Caco-2 (cell line): ENCODE measurements around the gene DNALI1. TPM values are rescaled to one million over a fixed set of nuclear protein-coding genes. Genes with fewer than 3 reads are reported as not detected.
A peak's percentile ranks its signal among the peaks of the same experiment; 100 is the strongest.

Source experiments
- BruUV-seq: library from RNA; stranded (reverse); fragments of 400-500 nt; replicated peaks from 2 replicates; lab custom pipeline; 2021; lab: Mats Ljungman, UMichigan
- CTCF ChIA-PET: fragments of 300-600 bp; sonication (Branson Sonifier 250); formaldehyde crosslinking; loops from one replicate; lab custom pipeline; 2022; ENCODE audit warnings: antibody characterized with exemption; lab: Charles Lee
- POLR2A ChIA-PET: fragments of 300-600 bp; sonication (Branson Sonifier 250); formaldehyde crosslinking; loops from one replicate; lab custom pipeline; 2022; ENCODE audit warnings: antibody characterized with exemption; lab: Charles Lee
- DNase-seq, 2 experiments: peaks; one replicate each; pipeline versions ENCODE4 v3.0.0 to v3.0.0-alpha.2; 2020 to 2022
- H3K27me3 ChIP-seq: replicated peaks from 2 replicates; pipeline ENCODE4 v1.6.0; 2011; ENCODE audit warnings: low read length; ENCODE audit not compliant: control insufficient read depth, insufficient read depth
- H3K36me3 ChIP-seq: 2 replicates; pipeline ENCODE4 v1.5.1; 2011; ENCODE audit warnings: low read length; ENCODE audit not compliant: control insufficient read depth, insufficient read depth
- H3K4me1 ChIP-seq: fragments of 250-450 bp; sonication (Bioruptor Pico); 2 replicates; pipeline ENCODE4 v1.5.1; 2020; ENCODE audit warnings: mild to moderate bottlenecking
- H3K4me3 ChIP-seq: 2 replicates; pipeline ENCODE4 v1.5.1; 2011; ENCODE audit warnings: low read depth, mild to moderate bottlenecking, control low read depth, low read length
- H3K9me3 ChIP-seq: fragments of 250-450 bp; sonication (Bioruptor Pico); 2 replicates; pipeline ENCODE4 v1.5.1; 2020; ENCODE audit warnings: mild to moderate bottlenecking, moderate library complexity
- H3K27ac Mint-ChIP-seq: one replicate; pipeline ENCODE4 v1.8.0; 2022; ENCODE audit warnings: mixed read lengths; ENCODE audit not compliant: unreplicated experiment
- H3K27me3 Mint-ChIP-seq: one replicate; pipeline ENCODE4 v1.8.0; 2022; ENCODE audit warnings: mixed read lengths; ENCODE audit not compliant: insufficient read depth, unreplicated experiment
- H3K36me3 Mint-ChIP-seq: one replicate; pipeline ENCODE4 v1.8.0; 2022; ENCODE audit warnings: mild to moderate bottlenecking, mixed read lengths; ENCODE audit not compliant: insufficient read depth, unreplicated experiment
- H3K4me1 Mint-ChIP-seq: one replicate; pipeline ENCODE4 v1.8.0; 2022; ENCODE audit warnings: low read depth, mixed read lengths; ENCODE audit not compliant: unreplicated experiment
- H3K4me3 Mint-ChIP-seq: one replicate; pipeline ENCODE4 v1.8.0; 2022; ENCODE audit warnings: mild to moderate bottlenecking, moderate library complexity, mixed read lengths; ENCODE audit not compliant: unreplicated experiment
- H3K9me3 Mint-ChIP-seq: one replicate; pipeline ENCODE4 v1.8.0; 2022; ENCODE audit warnings: mixed read lengths; ENCODE audit not compliant: unreplicated experiment
- intact Hi-C: fragments of 100-400 bp; cut with micrococcal nuclease; formaldehyde crosslinking; loops from one replicate; pipeline ENCODE4 v1.10.0; 2022; ENCODE audit not compliant: unreplicated experiment
- total RNA-seq: library from RNA; stranded (reverse); gene quantifications from 2 replicates; pipeline ENCODE4 v1.2.3, GENCODE V29; 2022
- TF ChIP-seq, protein P1 (sequence below), 2 experiments: fragments of 200-600 bp in 1 of 2; IDR thresholded peaks; 1 replicate in 1 of 2; 2 replicates in 1 of 2; pipeline versions ENCODE4 v1.5.1 to v1.8.0; 2011 to 2022; ENCODE audit warnings: antibody characterized with exemption in 1 of 2, control low read depth in 1 of 2, inconsistent platforms in 1 of 2, low read depth in 1 of 2, low read length in 1 of 2, mild to moderate bottlenecking in 1 of 2, moderate library complexity in 1 of 2; ENCODE audit not compliant: insufficient read depth in 1 of 2, severe bottlenecking in 1 of 2, unreplicated experiment in 1 of 2

The DNALI1 gene
- total RNA-seq, 1 experiment from 2014 or later: 0.27 TPM

DNA sequence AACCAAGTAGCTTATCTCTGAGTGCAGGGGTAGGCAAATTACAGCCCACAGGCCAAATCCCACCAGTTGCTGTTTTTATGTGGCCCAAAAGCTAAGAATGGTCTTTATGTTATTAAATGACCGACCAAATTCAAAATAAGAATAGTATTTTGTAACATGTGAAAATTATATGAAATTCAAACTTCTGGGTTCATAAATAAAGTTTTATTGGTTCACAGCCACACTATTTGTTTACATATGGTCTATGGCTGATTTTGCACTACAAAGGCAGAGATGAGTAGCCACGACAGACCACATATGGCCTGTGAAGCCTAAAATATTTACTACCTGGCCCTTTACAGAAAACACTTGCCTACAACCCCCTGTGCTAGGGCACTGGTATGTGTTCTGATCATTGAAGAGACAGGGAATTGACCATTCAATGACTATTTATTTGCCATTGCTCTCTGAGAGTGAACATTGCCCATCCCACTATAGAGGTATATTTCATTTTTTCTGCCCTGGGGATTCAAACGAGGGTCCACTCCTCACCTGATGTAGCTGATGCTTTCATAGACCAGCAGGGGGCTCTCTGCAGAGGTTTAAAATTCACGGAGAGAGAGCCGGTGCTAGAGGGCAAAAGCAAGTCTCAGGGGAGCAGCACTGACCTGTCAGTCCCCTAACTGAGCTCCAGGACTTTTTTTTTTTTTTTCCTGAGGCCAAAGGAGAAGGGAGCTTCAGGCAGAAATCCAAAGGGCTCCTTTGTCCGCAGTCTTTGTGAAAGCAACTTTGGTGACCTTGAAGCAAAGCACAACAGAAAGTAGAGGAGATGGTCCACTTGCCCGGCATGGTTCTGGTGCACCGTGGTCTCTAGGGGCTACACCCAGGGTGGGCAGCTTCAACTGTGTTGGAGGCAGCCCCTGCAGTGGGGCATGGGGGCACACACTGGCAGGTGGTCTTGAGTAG lies 46.3 kb downstream of the DNALI1 start:
- TF ChIP-seq, protein P1, sequence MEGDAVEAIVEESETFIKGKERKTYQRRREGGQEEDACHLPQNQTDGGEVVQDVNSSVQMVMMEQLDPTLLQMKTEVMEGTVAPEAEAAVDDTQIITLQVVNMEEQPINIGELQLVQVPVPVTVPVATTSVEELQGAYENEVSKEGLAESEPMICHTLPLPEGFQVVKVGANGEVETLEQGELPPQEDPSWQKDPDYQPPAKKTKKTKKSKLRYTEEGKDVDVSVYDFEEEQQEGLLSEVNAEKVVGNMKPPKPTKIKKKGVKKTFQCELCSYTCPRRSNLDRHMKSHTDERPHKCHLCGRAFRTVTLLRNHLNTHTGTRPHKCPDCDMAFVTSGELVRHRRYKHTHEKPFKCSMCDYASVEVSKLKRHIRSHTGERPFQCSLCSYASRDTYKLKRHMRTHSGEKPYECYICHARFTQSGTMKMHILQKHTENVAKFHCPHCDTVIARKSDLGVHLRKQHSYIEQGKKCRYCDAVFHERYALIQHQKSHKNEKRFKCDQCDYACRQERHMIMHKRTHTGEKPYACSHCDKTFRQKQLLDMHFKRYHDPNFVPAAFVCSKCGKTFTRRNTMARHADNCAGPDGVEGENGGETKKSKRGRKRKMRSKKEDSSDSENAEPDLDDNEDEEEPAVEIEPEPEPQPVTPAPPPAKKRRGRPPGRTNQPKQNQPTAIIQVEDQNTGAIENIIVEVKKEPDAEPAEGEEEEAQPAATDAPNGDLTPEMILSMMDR (IDR thresholded peaks at IDR 0.05; ENCODE audit: insufficient read depth in 1 of 2, low read depth in 1 of 2, low read length in 1 of 2, severe bottlenecking in 1 of 2, unreplicated experiment in 1 of 2): peak; percentile 52 to 74
- no peaks in the 10 kb centered on the region for H3K27me3 Mint-ChIP-seq
- intact Hi-C loops: loop anchor here (1.0 kb wide), 1 partner anchor 79 kb away; no protein-coding TSS in a partner anchor
- peak; percentile 46 to 50 for DNase-seq
- H3K27ac Mint-ChIP-seq: no peak overlapping the region
- CTCF ChIA-PET: interaction anchor here (0.7 to 2.4 kb wide), 10 partner anchors 9 to 325 kb away, joined by 3 to 9 read pairs (median 4); partner anchors contain the start of genes MTF1 and SNIP1
- BruUV-seq: no TSS peak
- H3K4me3 Mint-ChIP-seq: no peak overlapping the region
- no peaks in the 10 kb centered on the region for H3K27me3 ChIP-seq
- no peaks in the 10 kb centered on the region for H3K4me1 ChIP-seq
- peaks cover 6% of the 10 kb centered on the region for H3K4me1 Mint-ChIP-seq
- H3K36me3 Mint-ChIP-seq: no peaks in the 10 kb centered on the region
- POLR2A ChIA-PET: no interaction called here
- H3K36me3 ChIP-seq: no peaks in the 10 kb centered on the region
- H3K9me3 Mint-ChIP-seq: no peaks in the 10 kb centered on the region
- H3K9me3 ChIP-seq: no peaks in the 10 kb centered on the region
- H3K4me3 ChIP-seq: no peak overlapping the region

DNA sequence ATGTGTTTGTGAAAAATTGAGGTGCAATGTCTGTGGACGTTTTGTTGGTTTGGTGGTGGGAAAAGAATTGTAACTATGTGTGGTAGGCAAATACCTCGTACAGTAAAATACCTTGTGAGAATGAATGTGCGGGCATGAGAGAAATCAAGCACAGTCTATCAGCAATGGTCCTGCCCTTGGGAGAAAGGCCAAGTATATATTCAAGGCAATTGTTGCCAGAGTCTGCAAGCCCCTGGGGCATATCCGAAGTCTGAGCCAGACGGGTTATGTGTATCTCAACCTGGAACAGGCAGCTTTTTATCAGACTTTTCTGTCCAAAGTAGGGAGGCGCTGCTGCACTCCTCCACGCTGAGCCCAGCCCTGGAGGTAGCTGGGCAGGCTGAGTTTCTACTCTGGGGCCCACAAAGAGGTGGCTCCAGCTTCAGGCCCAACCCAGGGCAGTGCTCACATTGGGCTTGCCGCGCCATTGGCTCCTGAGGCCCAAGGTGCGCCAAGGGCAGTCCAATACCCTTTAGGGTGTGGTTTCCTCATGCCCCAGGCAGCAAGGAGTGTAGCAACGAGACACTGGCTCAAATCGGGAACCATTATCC lies 48.4 kb downstream of the DNALI1 start:
- H3K4me1 Mint-ChIP-seq: peaks cover 6% of the 10 kb centered on the region
- H3K9me3 Mint-ChIP-seq: no peaks in the 10 kb centered on the region
- no peak for DNase-seq
- BruUV-seq: no TSS peak
- no peak overlapping the region for H3K27ac Mint-ChIP-seq
- H3K36me3 ChIP-seq: no peaks in the 10 kb centered on the region
- no peak overlapping the region for H3K4me3 Mint-ChIP-seq
- H3K27me3 Mint-ChIP-seq: no peaks in the 10 kb centered on the region
- TF ChIP-seq, protein P1 (IDR thresholded peaks at IDR 0.05; ENCODE audit: insufficient read depth in 1 of 2, low read depth in 1 of 2, low read length in 1 of 2, severe bottlenecking in 1 of 2, unreplicated experiment in 1 of 2): no peak
- no peaks in the 10 kb centered on the region for H3K27me3 ChIP-seq
- intact Hi-C loops: no loop called here
- H3K4me1 ChIP-seq: no peaks in the 10 kb centered on the region
- no peaks in the 10 kb centered on the region for H3K36me3 Mint-ChIP-seq
- H3K9me3 ChIP-seq: no peaks in the 10 kb centered on the region
- CTCF ChIA-PET: no interaction called here
- POLR2A ChIA-PET: no interaction called here
- H3K4me3 ChIP-seq: no peak overlapping the region

DNA sequence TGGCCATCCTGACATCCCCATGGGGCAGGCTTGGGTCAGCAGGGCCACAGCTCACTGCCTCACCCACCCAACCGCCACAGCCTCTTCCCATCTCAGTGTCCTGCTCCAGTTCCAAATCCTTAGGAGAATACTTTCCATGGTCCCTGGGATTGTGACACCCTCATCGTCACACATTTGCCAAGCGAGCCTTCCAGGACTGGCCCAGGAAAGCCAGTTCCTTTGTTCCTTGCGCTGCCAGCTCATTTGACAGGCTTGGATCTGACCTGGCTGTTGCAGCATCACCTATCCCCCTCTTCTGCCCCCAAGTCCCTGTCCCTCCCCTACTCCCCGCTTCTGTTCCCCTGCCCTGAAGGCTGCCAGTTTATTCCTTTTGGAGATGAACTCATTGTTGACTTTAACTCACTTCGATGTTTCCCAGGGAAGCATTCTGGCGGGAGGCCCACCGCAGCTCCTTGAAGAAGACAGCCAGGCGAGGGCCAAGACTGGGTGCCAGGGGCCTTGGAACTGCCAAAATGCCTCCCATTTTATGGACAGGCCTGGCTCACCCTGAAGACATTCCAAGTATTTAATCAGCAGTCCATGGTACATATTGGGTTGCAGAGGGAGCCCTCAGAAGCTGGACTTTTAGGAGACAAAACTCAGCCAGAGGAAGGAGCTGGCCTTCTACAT lies 49.2 kb downstream of the DNALI1 start:
- no TSS peak for BruUV-seq
- H3K27me3 Mint-ChIP-seq: no peaks in the 10 kb centered on the region
- Histone ChIP-seq H3K36me3 (no peaks in the 10 kb centered on the region), H3K4me3 (no peak overlapping the region), H3K9me3 (no peaks in the 10 kb centered on the region), H3K27me3 (no peaks in the 10 kb centered on the region), H3K4me1 (no peaks in the 10 kb centered on the region)
- H3K9me3 Mint-ChIP-seq: no peaks in the 10 kb centered on the region
- intact Hi-C loops: no loop called here
- DNase-seq: no peak
- TF ChIP-seq, protein P1 (IDR thresholded peaks at IDR 0.05; ENCODE audit: insufficient read depth in 1 of 2, low read depth in 1 of 2, low read length in 1 of 2, severe bottlenecking in 1 of 2, unreplicated experiment in 1 of 2): no peak
- ChIA-PET POLR2A (no interaction called here), CTCF (no interaction called here)
- no peak overlapping the region for H3K27ac Mint-ChIP-seq
- no peaks in the 10 kb centered on the region for H3K36me3 Mint-ChIP-seq
- no peak overlapping the region for H3K4me3 Mint-ChIP-seq
- H3K4me1 Mint-ChIP-seq: peaks cover 6% of the 10 kb centered on the region
